HG03039 (cell line): ENCODE results near the gene NACA.
"Not testable (repeated sequence)": the region's sequence is repeated elsewhere in the genome, so short reads cannot be mapped to it uniquely, and the experiment has no call there.

Source experiments
- ATAC-seq: cut with Tn5 transposase; IDR thresholded peaks from one replicate; pipeline ENCODE4 v1.9.1; 2021; ENCODE audit warnings: mild to moderate bottlenecking, moderate library complexity; ENCODE audit not compliant: unreplicated experiment

Gene NACA

DNA sequence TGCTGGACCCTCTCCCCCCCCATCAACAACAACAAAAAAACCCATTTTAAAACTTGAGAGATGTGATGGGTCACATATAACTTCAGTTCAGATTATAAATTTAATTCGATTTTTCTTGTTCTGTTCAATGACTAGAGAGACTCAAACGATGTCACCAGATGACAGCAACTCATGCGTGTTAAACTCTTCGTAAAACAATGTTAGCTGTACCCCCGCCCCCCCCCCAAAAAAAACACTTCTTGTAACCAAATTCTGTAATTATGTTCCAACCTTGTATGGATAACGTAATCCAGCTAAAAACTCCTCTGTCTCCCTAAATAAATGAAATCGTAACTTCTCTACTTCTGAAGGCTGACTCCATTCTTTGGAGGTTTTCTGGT lies 614 bp upstream of the NACA start:
- ATAC-seq: no peak

- ATAC-seq: no peak
Observed at GRCh38 chr12:56724701-56724971, 463 bp downstream of the NACA start.

GRCh38 chr12:56723889-56724700 lies 1.0 kb downstream of the NACA start:
- ATAC-seq: no peak

DNA sequence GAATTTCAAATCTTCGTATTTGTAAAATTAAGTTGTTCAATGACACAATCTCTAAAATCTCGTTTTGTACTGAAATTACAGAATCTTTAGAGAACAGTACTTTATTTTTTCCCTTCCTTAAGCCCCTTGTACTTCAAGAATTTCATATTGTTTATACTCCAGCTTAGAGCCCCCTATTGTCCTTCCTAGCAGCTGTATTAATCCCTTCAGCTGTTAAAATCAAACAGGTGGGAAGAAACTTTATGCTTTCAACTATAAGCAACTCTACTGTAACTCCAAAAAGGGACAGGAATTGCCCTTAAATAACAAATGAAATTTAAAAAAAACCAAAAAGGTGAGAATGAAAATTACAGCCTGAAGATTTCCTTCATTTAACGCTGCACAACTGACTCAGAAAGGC lies 1.7 kb downstream of the NACA start:
- ATAC-seq: no peak

DNA sequence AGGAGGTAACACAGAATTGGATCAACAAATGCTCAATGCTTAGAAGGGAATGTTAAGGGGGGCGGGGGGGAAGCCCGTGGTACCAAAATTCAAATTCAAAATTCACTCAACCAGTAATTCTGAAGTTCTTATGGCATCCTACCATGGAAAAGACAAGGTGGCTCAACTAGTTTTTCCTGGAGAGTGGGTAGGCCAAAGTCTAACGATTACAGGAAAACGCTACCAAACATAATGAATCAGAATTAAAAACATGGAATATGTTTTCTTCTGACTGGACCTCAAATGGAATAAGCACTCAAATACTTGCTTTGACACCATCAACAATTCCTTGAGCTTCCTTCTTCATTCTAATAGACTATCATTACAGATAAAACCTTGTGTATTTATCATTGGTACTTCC lies 2.3 kb downstream of the NACA start:
- ATAC-seq: no peak

GRCh38 chr12:56721721-56722120 lies 3.4 kb downstream of the NACA start:
- ATAC-seq: no peak

- no peak for ATAC-seq
Observed at GRCh38 chr12:56721216-56721615, 3.9 kb downstream of the NACA start.

DNA sequence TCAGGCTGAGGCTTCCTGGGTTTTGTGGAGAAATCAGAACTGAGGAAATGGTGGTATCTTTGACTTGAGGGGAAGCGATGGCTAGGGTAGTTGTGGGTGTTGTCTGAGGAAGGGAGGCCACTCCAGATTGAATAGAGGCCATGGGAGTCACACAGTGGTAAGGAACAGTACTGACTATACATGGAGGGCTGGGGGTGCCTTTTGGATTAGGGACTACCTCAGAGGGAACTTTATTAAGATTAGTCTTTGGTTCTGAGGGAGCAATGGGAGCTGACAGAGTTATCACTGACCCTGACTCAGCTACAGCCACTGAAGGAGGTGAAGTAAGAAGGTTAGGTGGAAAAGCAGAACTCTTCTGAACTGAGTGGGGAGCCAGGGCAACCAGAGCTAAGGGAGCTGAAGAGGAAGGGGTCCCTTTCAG lies 4.4 kb downstream of the NACA start:
- no peak for ATAC-seq

DNA sequence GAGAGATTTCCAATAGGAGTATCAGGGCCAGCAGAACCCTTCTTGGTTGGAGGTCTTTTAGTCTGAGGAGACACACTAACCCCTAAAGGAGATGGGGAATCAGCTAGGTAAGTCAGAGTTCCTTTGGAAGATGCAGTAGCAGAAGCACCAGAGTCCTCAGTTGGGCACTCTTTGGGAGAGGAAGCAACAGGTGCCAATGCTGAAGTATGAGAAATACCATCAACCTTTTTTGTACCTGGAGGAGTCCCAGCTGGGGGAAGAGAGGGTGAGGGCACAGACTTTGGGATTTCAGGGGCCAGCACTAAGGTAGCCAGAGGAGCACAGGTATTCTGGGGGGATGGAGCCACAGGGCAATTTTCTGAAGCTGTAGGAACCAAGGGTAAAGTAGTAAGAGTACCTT lies 6.0 kb downstream of the NACA start:
- ATAC-seq: no peak

DNA sequence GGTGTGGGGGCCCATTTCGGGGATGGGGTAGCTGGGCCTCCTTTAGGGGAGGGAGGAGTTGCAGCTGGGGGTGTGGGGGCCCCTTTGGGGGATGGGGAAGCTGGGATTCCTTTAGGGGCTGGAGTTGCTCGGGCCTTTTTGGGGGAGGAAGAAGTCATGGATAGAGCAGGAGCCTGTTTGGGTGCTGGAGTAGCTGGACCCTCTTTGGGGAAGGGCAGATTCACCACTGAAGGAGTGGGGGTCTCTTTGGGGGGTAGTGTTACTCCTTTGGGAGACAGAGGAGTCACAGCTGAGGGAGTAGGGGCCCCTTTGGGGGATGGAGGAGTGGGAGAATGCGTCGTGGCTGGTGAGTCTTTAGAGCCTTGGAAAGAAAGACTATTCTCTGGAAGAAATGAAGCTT lies 6.5 kb downstream of the NACA start:
- ATAC-seq: no peak

DNA sequence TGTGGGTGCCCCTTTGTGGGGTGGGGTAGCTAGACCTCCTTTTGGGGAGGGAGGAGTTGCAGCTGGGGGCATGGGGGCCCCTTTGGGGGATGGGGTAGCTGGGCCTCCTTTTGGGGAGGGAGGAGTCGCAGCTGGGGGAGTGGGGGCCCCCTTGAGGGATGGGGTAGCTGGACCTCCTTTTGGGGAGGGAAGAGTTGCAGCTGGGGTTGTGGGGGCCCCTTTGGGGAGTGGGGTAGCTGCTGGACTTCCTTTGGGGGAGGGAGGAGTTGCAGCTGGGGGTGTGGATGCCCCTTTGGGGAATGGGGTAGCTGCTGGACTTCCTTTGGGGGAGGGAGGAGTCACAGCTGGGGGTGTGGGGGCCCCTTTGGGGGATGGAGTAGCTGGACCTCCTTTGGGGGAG lies 7.0 kb downstream of the NACA start:
- no peak for ATAC-seq

- ATAC-seq: no peak
Observed at GRCh38 chr12:56716933-56717880, 7.9 kb downstream of the NACA start.

DNA sequence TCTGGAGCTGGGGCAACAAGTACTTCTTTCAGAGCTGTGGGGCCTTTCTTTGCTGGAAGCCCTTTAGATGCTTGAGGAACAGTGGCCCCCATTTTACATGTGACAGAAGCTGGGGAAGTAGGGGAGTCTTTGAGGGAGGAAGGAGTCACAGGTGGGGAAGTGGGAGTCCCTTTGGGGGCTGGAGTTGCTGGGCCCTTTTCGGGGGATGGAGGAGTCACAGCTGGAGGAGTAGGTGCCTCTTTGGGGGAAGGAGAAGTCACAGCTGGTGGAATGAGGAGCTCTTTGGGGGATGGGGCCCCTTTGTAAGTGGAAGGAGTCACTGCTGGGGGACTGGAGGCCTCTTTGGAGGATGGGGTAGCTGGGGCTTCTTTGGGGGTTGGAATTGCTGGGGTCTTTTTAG lies 8.6 kb downstream of the NACA start:
- ATAC-seq: no peak

DNA sequence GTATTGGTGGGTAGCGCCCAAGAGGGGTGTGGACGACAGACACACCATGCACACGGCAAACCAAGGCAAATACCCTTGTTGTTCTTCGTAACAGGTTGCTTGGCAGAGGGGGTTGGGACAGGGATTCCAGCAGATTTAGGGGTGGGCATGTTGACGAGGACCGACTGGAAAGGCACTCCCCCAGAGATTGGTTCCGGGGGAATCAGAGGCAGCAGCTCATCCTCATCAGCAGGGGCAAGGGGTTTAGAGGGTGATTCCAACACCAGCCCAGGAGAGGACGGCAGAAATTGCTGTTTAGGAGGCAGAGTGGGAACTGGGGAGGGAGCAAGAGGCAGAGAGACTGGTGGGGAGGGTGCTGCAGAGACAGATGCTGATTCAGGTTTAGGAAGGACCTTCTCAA lies 9.3 kb downstream of the NACA start:
- no peak for ATAC-seq

DNA sequence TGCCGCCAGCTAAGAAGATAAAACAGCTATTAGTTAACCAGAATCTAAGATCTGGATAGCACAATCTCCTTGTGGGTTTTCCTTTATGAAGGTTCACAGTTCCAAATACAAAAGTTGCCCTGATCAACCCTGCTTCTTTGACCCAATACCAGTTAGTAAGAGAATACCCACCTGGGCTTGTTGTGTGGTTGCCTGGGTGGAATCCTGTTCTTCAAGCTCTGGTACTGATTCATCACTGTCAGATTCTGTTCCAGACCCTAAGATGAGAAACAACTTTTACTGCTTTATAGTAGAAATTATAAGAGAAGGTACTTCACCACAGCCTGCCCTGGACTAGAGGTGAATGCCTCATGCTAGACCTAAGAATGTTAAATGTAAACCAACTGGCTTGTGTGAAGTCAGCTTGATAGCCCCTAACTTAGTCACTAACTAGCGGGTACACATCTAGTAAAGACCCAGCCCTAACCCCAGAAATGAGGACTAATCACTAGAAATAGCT lies 10.6 kb downstream of the NACA start:
- no peak for ATAC-seq

GRCh38 chr12:56713345-56713744 lies 11.8 kb downstream of the NACA start:
- ATAC-seq: no peak

GRCh38 chr12:56709759-56710376 lies 15.2 kb downstream of the NACA start:
- ATAC-seq: no peak

DNA sequence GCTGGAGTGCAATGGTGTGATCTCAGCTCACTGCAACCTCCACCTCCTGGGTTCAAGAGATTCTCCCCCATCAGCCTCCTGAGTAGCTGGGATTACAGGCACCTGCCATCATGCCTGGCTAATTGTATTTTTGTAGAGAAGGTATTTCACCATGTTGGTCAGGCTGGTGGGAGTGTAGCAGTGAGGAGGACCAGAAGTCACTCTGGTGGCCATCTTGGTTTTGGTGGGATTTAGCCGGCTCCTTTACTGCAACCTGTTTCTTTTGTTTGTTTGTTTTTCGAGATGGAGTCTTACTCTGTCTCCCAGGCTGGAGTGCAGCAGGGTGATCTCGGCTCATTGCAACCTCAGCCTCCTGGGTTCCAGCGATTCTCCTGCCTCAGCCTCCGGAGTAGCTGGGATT lies 20.6 kb downstream of the NACA start:
- not testable (repeated sequence) for ATAC-seq

- ATAC-seq: no peak
Observed at GRCh38 chr12:56699020-56699661, 26.0 kb downstream of the NACA start.

DNA sequence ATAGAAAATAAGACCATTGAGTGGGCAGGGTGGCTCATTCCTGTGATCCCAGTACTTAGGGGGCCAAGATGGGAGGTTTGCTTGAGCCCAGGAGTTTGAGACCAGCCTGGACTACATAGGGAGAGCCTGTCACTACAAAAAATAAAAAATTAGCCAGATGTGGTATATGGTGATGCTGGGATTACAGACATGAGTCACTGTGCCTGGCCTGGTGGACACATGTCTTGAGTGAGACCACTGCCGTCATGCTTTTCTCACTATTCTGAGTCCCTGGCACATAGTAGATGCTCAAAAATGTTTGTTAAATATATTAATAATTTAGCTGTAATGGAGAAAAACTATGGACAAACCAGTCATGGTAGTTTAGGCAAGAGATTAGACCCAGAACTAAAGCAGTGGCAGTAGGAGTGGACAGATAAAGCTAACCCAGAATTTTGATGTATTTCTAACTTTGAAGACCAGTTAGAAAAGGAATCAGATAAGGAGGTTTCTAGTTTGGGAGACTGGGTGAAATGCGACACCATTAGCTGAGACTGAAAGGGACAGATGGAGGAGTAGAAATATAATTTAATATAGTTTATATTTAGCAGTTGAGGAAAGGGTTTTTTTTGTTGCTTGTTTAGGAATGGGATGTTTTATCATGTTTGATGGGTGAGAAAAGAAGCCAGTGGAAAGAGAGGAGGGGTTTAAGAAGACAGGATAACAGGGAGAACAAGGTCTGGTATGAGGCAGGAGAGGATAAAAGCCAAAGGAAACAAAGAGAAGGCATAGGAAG lies 29.6 kb downstream of the NACA start:
- no peak for ATAC-seq
